Stimulated activated CD4-positive, alpha-beta T cell treated with anti-CD3 and anti-CD28 coated beads, Interleukin-1b, Interleukin-23, amount 100 ng/mL, for 4 hours (primary cell): ENCODE results near the gene PLXNA4.

Experiments
- DNase-seq, 2 donors: peaks; one replicate each; pipeline ENCODE4 v3.0.0-alpha.2; 2020; ENCODE audit warnings: low read depth in 2 of 2

PLXNA4 gene

DNA sequence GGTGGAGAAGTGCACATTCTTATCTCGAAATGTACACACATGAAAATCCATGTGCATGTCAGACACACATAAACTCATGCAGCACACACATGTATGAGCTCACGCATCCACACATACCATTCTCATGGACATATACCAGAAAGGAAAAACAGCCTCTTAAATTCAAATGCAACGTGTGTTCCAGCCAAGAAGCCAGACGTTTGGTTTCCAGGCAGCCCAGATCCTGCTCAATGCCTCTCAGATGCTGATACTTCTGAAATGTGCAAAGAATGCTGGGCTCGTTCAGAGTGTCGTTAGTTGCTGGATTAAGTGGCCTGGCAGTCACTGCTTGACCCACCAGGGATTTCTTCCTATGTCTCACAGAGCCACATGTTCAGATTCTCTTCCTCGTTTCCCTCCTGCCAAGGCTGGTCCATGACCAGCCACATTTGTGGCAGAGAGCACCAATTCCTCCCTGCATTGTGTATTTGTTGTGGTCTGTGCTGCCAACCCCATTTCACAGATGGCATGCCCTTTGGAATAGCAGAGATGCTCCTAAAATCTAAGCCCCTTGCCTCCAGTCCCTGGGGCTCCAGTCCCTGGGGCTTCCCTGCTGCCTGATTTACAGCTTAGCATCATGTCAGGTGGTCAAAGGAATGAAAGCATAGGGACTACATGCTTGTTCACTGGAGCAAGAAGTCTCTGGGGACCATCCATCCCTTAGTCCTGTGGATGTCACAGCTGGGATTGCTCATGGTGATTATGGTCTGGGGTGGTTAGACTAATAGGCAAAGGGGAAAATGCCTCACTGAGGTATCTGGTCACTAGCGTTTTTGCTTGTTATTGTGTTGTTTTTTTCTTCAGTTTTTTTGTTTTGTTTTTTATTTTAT is 426.6 kb downstream of the PLXNA4 start:
- DNase-seq = no peak

DNA sequence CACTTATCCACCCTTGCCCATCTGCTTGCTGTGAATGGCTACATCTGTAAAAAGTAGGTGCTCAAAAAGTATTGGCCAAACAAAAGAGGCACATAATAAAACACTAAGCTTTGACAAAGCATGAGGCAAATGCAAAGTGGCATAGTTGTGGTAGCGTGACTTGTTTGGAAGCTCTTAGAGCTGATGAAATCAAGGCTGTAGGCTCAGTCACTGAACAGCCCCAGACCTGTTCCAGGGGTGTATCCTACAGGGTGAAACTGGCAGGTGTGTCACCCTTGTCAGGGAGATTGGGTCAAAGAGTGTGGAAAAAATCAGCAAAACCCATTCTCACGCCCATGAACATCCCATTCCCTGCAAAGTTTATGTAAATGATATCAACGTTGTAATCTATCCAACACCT is 427.4 kb downstream of the PLXNA4 start:
- DNase-seq = no peak

DNA sequence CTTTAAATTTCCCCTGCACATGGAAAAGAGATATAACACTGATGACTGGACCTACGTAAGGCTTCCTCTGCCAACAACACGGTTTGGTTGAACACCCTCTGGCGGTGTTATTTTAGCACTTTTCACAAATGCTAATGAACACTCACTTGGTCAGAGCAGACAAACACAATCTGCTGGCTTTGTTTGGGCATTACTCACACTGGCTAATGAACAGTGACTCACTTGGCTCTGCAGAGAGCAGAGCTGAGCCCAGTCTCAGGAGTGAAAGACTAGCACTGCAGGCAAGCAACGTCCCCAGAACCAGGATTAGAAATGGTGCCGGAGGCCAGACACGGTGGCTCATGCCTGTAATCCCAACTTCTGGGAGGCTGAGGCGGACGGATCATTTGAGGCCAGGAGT is 430.8 kb downstream of the PLXNA4 start:
- no peak for DNase-seq

DNA sequence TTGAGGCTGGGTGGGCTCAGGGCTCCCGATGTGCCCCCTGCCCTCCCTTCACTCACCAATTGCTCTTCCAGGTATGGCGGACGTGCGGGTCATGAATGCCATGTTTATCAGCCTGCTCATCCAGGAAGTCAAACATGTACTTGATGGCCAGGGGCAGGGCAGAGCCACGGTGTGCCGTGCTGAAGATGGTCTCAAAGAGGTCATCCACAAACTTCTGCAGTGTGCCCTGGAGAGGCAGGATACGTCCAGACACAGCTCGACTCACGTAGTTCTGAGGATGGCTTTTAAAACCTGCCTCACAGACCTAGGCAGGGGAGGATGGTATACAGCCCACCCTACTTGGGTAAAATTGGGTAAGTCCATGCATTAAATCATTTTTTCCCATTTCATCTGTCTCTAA is 431.2 kb downstream of the PLXNA4 start:
- no peak for DNase-seq

DNA sequence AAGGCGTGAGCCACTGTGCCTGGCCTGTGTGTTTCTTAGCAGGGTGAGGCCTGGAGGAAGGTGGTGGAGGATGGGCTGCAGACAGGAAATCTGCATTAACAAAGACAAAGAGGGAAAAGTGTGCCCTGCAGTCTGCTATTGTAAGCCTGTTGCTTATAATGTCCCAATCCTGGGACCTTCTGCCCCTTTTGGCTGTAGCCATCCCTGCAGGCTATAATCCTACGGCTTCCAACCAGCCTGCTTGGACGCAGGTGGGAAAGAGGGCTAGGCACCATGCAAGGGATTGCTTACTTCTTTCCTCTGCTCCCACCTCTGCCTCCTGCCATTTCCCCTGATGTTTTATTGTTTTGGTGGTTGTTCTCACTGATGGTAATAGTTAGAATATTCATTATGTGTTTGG is 434.3 kb downstream of the PLXNA4 start:
- DNase-seq = no peak

DNA sequence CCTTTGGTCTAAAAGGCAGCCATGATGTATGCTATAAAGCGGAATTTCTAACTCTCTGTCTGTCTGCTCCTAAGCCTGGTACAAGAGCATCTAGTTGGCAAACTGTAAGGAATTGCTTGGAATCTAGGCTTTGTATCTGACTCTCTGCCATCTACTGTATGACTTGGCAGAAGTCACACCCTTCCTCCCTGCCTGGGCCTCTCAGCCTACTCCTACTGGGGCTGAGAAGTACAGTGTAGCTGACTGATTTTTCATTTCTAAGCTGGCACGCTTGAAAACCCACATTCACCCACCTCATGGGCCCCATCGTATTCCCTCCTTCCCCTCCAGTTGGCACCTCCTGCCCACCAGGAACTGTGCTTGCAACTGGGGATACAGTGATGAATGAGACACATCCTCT is 435.2 kb downstream of the PLXNA4 start:
- DNase-seq = no peak

DNA sequence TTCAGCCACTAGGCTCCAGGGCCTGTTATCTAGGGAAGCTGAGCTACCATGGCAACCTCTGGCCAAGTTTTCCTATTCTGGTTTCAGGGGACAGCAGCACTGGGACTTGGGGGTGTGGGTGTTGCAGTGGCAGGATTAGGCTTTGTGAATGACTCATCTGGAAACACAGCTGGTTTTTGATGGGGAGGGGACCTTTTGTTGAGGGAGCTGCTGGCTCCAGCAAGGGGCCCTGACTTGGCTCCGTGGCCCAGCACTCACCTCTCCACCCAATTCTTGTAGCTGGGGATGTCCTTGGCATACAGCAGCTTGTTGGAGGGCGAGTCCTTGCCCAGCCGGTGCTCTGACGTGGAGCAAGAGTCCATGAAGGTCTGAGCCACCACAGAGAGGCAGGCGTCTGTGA is 435.9 kb downstream of the PLXNA4 start:
- no peak for DNase-seq

DNA sequence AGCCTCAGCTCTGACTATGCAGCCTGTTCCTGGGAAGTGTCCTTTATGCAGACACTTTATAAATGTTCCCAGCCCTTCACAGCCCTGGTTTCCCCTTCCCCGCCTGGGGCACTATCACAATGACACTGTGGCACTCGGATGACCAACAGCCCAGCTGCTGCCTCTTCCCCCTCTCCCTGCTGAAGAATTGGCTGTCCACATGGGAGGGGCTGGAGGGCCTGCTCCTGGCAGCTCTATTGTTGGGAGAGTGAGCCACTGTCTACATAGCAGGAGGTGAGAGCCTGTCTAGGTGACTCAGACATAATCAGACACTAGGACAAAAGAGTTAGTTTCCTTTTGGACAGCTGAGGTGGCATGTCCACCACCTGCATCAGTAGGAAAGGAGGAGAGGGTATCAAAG is 437.5 kb downstream of the PLXNA4 start:
- no peak for DNase-seq

DNA sequence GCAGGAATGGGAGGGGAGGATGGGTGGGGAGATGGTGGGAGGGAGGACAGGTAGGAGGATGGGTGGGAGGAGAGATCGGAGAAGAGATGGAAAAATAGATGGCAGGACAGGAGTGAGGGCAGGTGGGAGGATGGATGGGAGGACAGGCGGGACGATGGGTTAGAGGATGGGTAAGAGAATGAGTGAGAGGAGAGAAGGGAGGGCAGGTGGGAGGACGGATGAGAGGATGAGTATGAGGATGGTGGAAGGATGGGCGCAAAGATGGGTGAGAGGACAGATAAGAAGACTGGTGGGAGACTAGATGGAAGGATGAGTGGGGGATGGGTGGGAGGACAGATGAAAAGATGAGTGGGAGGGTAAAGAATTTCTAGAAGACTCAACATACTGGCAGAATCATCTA is 438.6 kb downstream of the PLXNA4 start:
- no peak for DNase-seq

DNA sequence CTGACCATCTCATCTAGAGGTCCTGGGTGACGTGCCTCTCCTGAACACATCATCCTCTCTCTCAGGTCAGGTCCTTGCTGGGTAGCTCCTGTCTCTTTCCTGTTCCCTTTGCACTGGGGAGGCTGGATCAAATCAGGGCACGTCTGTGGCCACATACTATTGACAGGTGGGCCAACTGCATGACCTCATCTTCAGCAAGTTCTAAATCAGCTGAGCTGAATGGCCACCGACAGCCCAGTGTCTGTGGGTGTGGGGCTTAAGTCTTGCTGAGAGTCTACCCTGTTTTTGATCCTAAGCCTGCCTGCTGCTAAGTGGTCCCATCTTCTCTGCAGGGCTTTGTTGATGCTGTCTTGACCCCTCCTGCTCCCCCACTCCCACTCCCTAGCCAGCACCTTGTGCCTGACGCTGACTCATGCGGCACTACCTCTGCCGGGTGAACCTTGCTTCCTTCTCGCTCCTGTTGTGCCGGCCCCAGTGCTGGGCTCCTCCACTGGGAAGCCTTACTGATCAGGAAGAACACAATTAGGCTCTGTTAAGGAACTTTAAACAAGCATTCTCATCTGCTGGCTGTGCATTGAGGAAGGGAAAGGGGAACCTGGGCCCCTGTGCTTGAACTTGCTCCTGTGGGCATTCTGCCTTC is 440.4 kb downstream of the PLXNA4 start:
- no peak for DNase-seq

DNA sequence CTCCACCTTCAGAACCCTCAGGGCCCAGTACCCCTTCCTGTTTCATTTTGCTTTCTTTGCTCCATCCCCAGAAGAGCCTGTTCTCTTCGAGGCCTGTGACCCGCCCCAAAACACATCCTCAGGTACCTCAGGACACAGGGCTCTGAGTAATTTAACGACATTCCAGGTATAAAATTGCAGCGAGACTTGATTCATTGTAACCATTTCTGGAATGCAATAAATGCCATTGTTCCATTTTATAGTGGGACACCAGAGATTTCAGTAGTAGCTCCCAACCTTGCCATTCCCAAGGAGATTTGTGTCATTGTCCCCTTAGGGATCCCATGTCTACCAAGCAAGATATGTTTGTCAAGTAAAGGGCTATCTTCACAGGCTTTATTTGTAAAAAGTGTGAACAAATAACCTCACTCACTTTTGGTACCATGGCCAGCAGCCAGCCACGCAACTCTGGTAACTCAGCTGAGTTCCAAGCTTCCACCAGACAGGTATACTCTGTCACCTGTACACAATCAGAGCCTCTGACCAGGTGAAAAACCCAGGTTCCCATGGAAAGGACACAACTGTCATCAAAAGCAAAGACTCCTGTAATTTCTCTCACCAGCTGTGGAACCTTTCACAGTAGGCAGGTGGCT is 441.3 kb downstream of the PLXNA4 start:
- no peak for DNase-seq

DNA sequence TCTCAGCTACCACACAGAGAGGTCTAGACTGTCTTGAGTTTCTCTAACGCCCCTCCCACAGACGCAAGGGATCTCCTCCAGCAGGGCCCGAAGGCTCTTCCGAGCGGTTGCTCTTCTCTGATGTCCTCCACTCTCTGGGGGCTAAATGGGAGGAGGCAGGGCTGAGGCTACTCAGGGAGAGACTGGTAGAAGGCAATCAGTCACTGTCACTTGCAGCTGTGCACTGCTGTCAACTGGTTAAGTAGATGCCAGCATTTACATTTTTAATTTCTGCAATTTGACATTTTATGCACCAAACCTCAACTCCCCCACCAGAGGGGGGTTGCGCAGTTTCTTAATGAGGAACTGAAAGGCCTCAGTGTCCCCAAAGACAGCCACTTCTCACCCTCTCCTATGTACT is 442.8 kb downstream of the PLXNA4 start:
- DNase-seq = no peak

DNA sequence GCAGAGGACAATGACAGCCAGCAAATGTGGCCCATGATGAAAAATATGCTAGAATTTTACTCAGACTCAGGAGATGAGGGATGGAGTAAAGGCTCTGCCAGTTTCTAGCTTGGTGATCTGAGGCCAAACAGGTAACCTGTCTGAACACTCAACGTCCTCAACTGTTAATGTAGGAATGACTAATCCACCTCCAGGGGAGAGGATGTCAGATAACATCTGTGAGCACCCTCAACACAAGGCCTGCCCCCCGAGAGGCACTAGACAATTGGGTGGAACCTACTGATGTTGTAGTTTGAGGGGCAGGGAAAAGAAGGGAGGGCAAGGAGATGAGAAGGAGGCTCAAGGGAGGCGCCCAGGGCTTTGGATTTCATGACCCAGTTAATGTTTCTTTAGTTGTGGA is 445.1 kb downstream of the PLXNA4 start:
- no peak for DNase-seq

DNA sequence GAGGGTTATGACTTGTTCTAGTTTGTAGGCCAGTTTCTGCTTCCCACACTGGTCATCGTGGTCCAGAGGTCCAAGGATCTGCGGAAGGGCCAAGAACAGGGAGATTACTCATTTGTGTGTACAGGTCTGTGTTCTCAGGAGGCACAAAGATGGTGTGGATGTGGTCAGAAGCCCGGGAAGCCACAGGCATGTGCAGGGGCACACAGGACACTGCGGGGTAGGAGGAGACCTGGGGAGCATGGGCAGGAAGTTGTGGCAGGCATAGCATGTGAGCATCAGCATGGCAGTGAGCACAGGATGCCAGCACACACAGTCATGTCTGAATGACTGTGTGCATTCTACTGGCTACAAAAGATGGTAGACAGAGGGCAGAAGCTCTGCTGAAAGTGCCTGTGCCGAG is 445.8 kb downstream of the PLXNA4 start:
- no peak for DNase-seq

DNA sequence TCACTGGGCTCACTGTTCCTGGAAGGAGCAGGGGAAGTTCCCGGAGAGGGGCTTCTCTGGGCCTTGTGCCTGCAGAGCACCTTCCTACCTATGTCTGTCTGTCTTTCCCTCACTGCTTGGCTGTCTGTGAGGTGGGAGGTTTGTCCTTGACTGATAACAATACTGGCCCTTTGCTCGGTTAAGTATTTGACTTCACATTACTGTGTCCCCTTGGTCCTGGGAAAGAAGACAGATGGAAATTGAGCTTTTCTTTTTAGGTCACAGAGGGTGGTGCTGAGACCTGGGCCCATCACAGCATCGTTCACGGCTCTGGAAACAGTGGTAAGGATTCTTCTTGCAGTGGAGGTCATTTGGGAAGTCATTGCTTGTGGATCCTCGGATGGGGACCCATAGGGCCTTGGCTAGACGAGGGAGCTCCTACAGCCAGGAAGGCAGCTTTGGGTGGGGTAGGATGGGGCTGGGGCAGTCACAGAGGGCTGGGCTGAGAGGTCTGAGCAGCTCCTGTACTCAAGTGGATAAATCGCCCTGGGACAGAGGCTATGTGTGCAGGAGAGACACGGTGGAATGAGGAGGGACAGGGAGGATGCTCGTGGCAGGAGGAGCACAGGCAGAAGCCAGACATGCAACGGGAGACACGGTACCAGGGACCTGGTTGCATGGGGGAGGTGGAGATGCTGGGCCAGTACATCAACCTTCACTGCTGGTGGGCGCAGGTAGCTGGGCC is 450.2 kb downstream of the PLXNA4 start:
- no peak for DNase-seq

DNA sequence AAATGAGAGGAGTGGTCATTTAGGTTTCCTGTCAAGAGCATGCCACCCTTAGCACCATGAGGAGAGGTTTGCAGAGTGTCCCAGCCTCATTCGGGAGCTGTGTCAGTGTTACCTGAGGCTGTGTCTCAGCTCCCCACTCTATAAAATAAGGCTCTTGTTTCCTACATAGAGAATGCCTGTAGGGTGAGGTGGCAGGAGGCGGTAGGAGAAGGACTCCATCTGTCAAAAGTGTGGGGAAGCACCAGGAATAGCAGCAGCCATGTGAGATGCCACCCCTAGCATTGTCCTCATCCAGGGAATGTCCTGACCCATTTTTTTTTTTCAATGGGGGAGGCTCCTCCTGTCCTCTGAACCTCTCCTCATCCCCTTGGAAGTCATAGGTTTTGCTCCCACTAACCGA is 451.2 kb downstream of the PLXNA4 start:
- no peak for DNase-seq

DNA sequence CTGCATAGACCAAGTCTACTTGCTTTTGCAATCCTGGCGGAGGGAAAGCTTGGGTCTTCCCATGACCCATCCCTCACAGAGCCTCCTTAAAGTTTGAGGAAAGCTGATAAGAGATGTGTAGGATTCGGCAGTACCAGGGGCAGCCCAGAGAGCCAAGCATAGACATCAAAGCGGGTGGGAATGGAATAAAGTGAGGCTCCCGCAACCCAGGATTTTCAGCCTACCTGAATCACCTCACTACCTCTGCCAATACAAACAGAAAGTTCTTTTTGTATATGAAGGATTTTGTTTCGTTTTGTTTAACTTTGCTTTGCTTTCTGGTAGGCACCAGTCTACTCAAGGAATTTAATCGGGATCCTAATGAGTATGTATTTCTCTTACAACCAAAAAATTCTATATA is 451.7 kb downstream of the PLXNA4 start:
- DNase-seq = no peak

DNA sequence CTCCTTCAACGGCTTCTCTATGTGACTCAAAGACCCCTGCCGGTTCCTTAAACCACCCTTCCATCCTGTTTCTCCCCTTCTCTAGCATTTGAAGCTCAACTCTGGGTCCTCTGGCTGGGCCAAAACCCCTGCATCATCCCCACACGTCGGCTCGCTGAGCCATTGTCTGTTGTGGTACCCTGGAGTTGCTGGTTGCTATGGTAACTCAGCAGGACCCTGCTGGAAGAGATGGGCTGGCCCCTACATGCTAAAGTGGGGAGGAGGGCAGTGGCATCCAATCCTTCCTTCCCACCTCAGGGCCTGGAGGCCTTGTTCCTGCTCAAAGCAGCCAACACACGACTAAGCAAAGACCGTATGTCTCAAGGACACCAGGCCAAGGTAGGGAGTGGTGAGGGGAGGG is 452.5 kb downstream of the PLXNA4 start:
- DNase-seq = no peak

DNA sequence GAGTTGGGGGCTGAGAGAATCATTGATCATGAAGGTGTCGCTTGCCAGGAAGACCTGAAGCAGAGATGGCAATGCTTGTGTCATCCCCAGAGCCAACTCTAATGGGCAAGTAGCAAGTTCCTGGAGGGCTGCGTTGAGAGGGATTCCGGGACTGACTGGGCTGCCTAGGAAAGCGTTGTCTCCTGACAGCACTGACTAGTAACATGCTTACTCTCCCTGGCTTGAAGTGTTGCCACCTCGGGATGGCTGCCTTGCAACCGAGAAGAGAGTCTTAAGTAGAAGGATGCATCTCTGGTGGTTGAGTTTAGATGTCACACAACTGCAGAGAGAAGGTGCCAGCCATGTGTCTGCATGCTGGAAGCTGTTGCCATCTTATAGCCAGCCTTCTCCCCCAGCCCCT is 453.4 kb downstream of the PLXNA4 start:
- no peak for DNase-seq

DNA sequence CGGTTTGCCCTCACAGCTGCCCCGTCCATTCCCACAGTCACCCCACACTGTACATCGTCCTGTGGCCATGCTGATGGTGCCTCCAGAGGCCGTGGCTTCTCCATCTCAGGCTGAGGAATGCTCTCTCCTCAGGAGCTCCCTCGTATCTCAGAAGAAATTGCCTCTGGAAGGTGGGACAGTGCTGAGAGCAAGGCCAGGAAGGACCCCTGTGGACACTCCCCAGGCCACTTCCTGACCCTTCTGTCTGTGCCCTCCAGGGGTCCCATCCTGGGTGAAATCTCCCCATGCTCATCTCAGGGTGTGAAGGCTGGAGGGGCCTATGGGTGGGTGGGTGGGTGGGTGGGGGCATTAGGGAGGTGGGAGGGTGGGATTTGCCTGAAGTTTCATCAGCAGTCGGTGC is 454.3 kb downstream of the PLXNA4 start:
- no peak for DNase-seq

DNA sequence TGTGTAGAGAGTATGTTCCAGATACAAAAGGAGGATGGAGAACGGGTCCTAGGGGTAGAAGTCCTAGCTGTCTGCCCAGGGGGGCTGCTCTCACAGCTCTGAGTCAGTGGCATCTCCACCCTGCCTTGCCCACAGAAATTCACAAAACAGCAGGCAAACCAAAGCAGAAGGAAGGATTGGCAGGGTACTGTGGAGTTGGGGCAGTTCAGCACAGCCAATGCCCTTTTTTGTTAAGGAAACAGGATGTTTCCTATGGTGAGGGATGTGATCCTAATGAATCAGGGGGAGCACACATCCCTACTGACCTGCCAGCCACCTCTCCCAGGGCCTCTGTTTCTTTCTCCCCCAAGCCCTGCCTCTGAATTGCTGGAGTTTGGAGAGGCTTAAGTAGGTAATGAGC is 457.6 kb downstream of the PLXNA4 start:
- no peak for DNase-seq

DNA sequence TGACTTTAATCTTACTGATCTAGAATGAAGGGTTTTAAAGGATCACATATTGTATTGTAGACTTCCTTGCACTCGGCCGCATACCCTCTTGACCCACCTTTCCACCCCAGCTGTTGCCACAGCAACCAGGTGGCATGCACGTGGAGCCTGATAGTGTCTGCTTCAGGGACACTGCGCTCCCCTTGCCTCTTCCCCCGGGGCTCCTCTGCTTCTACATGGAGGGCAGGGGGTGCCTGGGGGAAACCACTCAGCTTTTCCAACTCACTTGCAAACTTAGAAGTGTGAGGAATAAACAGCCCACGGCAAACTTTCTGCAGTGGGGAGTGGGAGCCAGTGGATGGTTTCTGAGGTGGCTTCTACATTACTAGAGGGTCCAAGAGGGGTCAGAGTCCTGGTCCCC is 458.6 kb downstream of the PLXNA4 start:
- DNase-seq = no peak
